IMR-90 (cell line): ENCODE data around the gene LZTFL1. TPM values are rescaled to one million over a fixed set of nuclear protein-coding genes. Genes with fewer than 3 reads are reported as not detected.

Experiments used
- ATAC-seq: fragments of 200-7000 bp; cut with Tn5 transposase; 2 replicates; pipeline ENCODE4 v1.9.1; 2020; ENCODE audit warnings: low read depth, mild to moderate bottlenecking, moderate library complexity
- BruUV-seq: library from RNA; stranded (reverse); fragments of 400-500 nt; replicated peaks from 2 replicates; lab custom pipeline; 2021; lab: Mats Ljungman, UMichigan
- CTCF ChIA-PET: fragments of 300-600 bp; formaldehyde crosslinking; extraction: SDS; loops from one replicate; lab custom pipeline; 2021; ENCODE audit warnings: antibody characterized with exemption; lab: Yijun Ruan, JAX
- POLR2A ChIA-PET: fragments of 300-600 bp; sonication (Branson Sonifier 250); formaldehyde crosslinking; loops from one replicate; lab custom pipeline; 2022; ENCODE audit warnings: antibody characterized with exemption; ENCODE audit not compliant: unreplicated experiment; lab: Charles Lee
- DNase-seq: peaks from one replicate; pipeline ENCODE4 v3.0.0; 2013
- H2AFZ ChIP-seq: replicated peaks from 2 replicates; pipeline ENCODE3; 2013; ENCODE audit warnings: low read length, mild to moderate bottlenecking; ENCODE audit not compliant: poor library complexity
- H2AK5ac ChIP-seq: 2 replicates; pipeline ENCODE4 v1.6.1; 2013; ENCODE audit warnings: low read depth, low read length, inconsistent platforms
- H2AK9ac ChIP-seq: replicated peaks from 2 replicates; pipeline ENCODE3; 2013; ENCODE audit warnings: mild to moderate bottlenecking, low read depth, low read length, moderate library complexity; ENCODE audit not compliant: poor library complexity
- H2BK120ac ChIP-seq: 2 replicates; pipeline ENCODE4 v1.6.1; 2013; ENCODE audit warnings: low read depth, low read length, inconsistent platforms
- H2BK15ac ChIP-seq: 3 replicates; pipeline ENCODE4 v1.6.1; 2013; ENCODE audit warnings: low read depth, low read length, inconsistent platforms
- H2BK20ac ChIP-seq: 2 replicates; pipeline ENCODE4 v1.6.1; 2013; ENCODE audit warnings: low read depth, mild to moderate bottlenecking, inconsistent platforms, low read length, moderate library complexity
- H2BK5ac ChIP-seq: 2 replicates; pipeline ENCODE4 v1.6.1; 2013; ENCODE audit warnings: mild to moderate bottlenecking, low read depth, low read length, inconsistent platforms; ENCODE audit not compliant: poor library complexity, severe bottlenecking
- H3K14ac ChIP-seq: replicated peaks from 2 replicates; pipeline ENCODE4 v1.6.1; 2013; ENCODE audit warnings: low read depth, low read length, inconsistent platforms
- H3K18ac ChIP-seq: 2 replicates; pipeline ENCODE4 v1.6.1; 2013; ENCODE audit warnings: low read depth, low read length, control low read depth
- H3K23ac ChIP-seq: 2 replicates; pipeline ENCODE4 v1.6.1; 2013; ENCODE audit warnings: low read depth, low read length, inconsistent platforms
- H3K27ac ChIP-seq: 2 replicates; pipeline ENCODE4 v1.5.1; 2013; ENCODE audit warnings: mild to moderate bottlenecking, control low read depth, low read length; ENCODE audit not compliant: insufficient read depth
- H3K27me3 ChIP-seq: 2 replicates; pipeline ENCODE4 v1.6.1; 2013; ENCODE audit warnings: low read length; ENCODE audit not compliant: control insufficient read depth, insufficient read depth
- H3K36me3 ChIP-seq: 2 replicates; pipeline ENCODE4 v1.6.1; 2013; ENCODE audit warnings: low read length, mixed read lengths; ENCODE audit not compliant: control insufficient read depth, insufficient read depth
- H3K4ac ChIP-seq: 2 replicates; pipeline ENCODE4 v1.6.1; 2013; ENCODE audit warnings: low read depth, low read length, inconsistent platforms
- H3K4me1 ChIP-seq: 2 replicates; pipeline ENCODE4 v1.6.1; 2013; ENCODE audit warnings: low read length, mixed read lengths; ENCODE audit not compliant: control insufficient read depth, insufficient read depth
- H3K4me2 ChIP-seq: 2 replicates; pipeline ENCODE4 v1.6.1; 2013; ENCODE audit warnings: low read depth, mild to moderate bottlenecking, control low read depth, low read length, moderate library complexity
- H3K4me3 ChIP-seq: 2 replicates; pipeline ENCODE4 v1.5.1; 2013; ENCODE audit warnings: low read depth, mild to moderate bottlenecking, control low read depth, low read length, moderate library complexity; ENCODE audit not compliant: insufficient read depth
- H3K56ac ChIP-seq: 2 replicates; pipeline ENCODE4 v1.6.1; 2013; ENCODE audit warnings: low read length, inconsistent platforms; ENCODE audit not compliant: insufficient read depth; ENCODE audit errors: extremely low read depth
- H3K79me1 ChIP-seq, 2 experiments: 2 replicates each; pipeline ENCODE4 v1.6.1; 2013; ENCODE audit warnings: low read length in 2 of 2, inconsistent platforms in 1 of 2, low read depth in 1 of 2
- H3K9ac ChIP-seq: 2 replicates; pipeline ENCODE4 v1.6.1; 2013; ENCODE audit warnings: low read depth, low read length, control low read depth
- H3K9me1 ChIP-seq: 2 replicates; pipeline ENCODE4 v1.6.1; 2013; ENCODE audit warnings: low read length, inconsistent platforms; ENCODE audit not compliant: insufficient read depth
- H3K9me3 ChIP-seq: 2 replicates; pipeline ENCODE4 v1.6.1; 2013; ENCODE audit warnings: low read length; ENCODE audit not compliant: control insufficient read depth, insufficient read depth
- H4K20me1 ChIP-seq: 2 replicates; pipeline ENCODE4 v1.6.1; 2013; ENCODE audit warnings: low read length, inconsistent platforms; ENCODE audit not compliant: insufficient read depth
- H4K5ac ChIP-seq: 2 replicates; pipeline ENCODE4 v1.6.1; 2013; ENCODE audit warnings: mild to moderate bottlenecking, low read depth, low read length, control low read depth
- H4K8ac ChIP-seq, 2 experiments: 2 replicates each; pipeline ENCODE4 v1.6.1; 2013; ENCODE audit warnings: low read depth in 2 of 2, low read length in 2 of 2, control low read depth in 1 of 2, inconsistent platforms in 1 of 2
- H4K91ac ChIP-seq: 2 replicates; pipeline ENCODE4 v1.6.1; 2013; ENCODE audit warnings: low read depth, low read length, inconsistent platforms; ENCODE audit not compliant: insufficient read depth
- BHLHE40 ChIP-seq: fragments of 150-350 bp; IDR thresholded peaks from 2 replicates; pipeline ENCODE4 v1.6.1; 2016; ENCODE audit warnings: mild to moderate bottlenecking, low read depth, low read length
- CEBPB ChIP-seq: IDR thresholded peaks from 2 replicates; pipeline ENCODE4 v1.6.1; 2012; ENCODE audit warnings: low read depth, low read length, improper control_type of control experiment
- CHD1 ChIP-seq: IDR thresholded peaks from 2 replicates; pipeline ENCODE4 v1.6.1; 2012; ENCODE audit warnings: low read depth, low read length, improper control_type of control experiment
- CTCF ChIP-seq: conservative IDR thresholded peaks from 2 replicates; pipeline ENCODE4 v1.5.1; 2012; ENCODE audit warnings: mild to moderate bottlenecking, low read depth, low read length, improper control_type of control experiment
- ELK1 ChIP-seq: fragments of 150-350 bp; IDR thresholded peaks from 2 replicates; pipeline ENCODE4 v1.6.1; 2016; ENCODE audit warnings: low read depth, mild to moderate bottlenecking, low read length, moderate library complexity, borderline replicate concordance
- FOS ChIP-seq: fragments of 150-350 bp; IDR thresholded peaks from 2 replicates; pipeline ENCODE4 v1.6.1; 2016; ENCODE audit warnings: low read depth, low read length
- MAFK ChIP-seq: IDR thresholded peaks from 2 replicates; pipeline ENCODE4 v1.6.1; 2012; ENCODE audit warnings: low read depth, low read length, improper control_type of control experiment
- MAZ ChIP-seq: IDR thresholded peaks from 2 replicates; pipeline ENCODE4 v1.6.1; 2012; ENCODE audit warnings: low read depth, mild to moderate bottlenecking, low read length, improper control_type of control experiment, moderate library complexity, borderline replicate concordance
- MXI1 ChIP-seq: IDR thresholded peaks from 2 replicates; pipeline ENCODE4 v1.6.1; 2012; ENCODE audit warnings: low read depth, mild to moderate bottlenecking, low read length, moderate library complexity, borderline replicate concordance
- NFE2L2 ChIP-seq: fragments of 150-350 bp; IDR thresholded peaks from 2 replicates; pipeline ENCODE4 v1.6.1; 2016; ENCODE audit warnings: low read depth, mild to moderate bottlenecking, low read length
- POLR2A ChIP-seq: IDR thresholded peaks from 2 replicates; pipeline ENCODE4 v1.6.1; 2012; ENCODE audit warnings: mild to moderate bottlenecking, low read depth, low read length
- RAD21 ChIP-seq: IDR thresholded peaks from 2 replicates; pipeline ENCODE4 v1.6.1; 2012; ENCODE audit warnings: low read length, improper control_type of control experiment
- RCOR1 ChIP-seq: IDR thresholded peaks from 2 replicates; pipeline ENCODE4 v1.6.1; 2012; ENCODE audit warnings: mild to moderate bottlenecking, low read length, improper control_type of control experiment; ENCODE audit not compliant: insufficient replicate concordance
- RFX5 ChIP-seq: IDR thresholded peaks from 2 replicates; pipeline ENCODE4 v1.8.0; 2012; ENCODE audit warnings: low read depth, mild to moderate bottlenecking, low read length, moderate library complexity
- SMC3 ChIP-seq: fragments of 150-350 bp; IDR thresholded peaks from 2 replicates; pipeline ENCODE4 v1.6.1; 2016; ENCODE audit warnings: low read depth, mild to moderate bottlenecking, antibody characterized with exemption, low read length, moderate library complexity
- USF2 ChIP-seq: fragments of 150-350 bp; IDR thresholded peaks from 2 replicates; pipeline ENCODE4 v1.6.1; 2017; ENCODE audit warnings: mild to moderate bottlenecking, antibody characterized with exemption, low read length, low read depth
- WGBS, 2 experiments: methylation state at CpG; one replicate each; pipeline versions ENCODE4 v1.1.5 to v1.1.7; 2013; ENCODE audit warnings: missing lambda C conversion rate in 2 of 2; ENCODE audit not compliant: insufficient read length in 1 of 2; ENCODE audit errors: extremely low coverage in 2 of 2; 5-methylcytosine and 5-hydroxymethylcytosine counted together
- dilution Hi-C: fragments of 300-500 bp; cut with HindIII; formaldehyde crosslinking; loops from one replicate; pipeline ENCODE4 v1.14.3; 2018; ENCODE audit warnings: low sequenced_read_pairs; ENCODE audit not compliant: unreplicated experiment
- in situ Hi-C: fragments of 300-500 bp; cut with MboI; formaldehyde crosslinking; loops from 3 replicates; pipeline ENCODE4 v1.14.3; 2019; ENCODE audit warnings: low sequenced_read_pairs, inconsistent platforms, mixed read lengths
- intact Hi-C: fragments of 100-400 bp; cut with micrococcal nuclease; formaldehyde crosslinking; loops from 2 replicates; pipeline ENCODE4 v1.10.0; 2022
- polyA plus RNA-seq, 3 experiments: library from polyadenylated mRNA; depleted of rRNA; stranded (reverse); fragments of >200 nt; gene quantifications; 2 replicates each; pipeline ENCODE4 v1.2.3, GENCODE V29; 2012; ENCODE audit warnings: low replicate concordance in 1 of 3
- total RNA-seq: library from RNA; depleted of rRNA; stranded (reverse); fragments of >200 nt; gene quantifications from 2 replicates; pipeline ENCODE4 v1.2.3, GENCODE V29; 2012

The LZTFL1 gene
- total and polyA plus RNA-seq, 2 of the 4 experiments (the other 2 are of a cell fraction) = 10.3 to 10.4 TPM

- Histone ChIP-seq H3K9me3 (peaks cover 10% of the 10 kb centered on the region), H3K4me2 (no peak overlapping the region), H3K56ac (no peak overlapping the region), H2BK120ac (no peak overlapping the region), H3K9me1 (peaks cover 2% of the 10 kb centered on the region; the same call in 1 of the 2 replicates), H3K4me3 (no peak overlapping the region), H3K79me1 (no peaks in the 10 kb centered on the region), H2AFZ (no peak overlapping the region), H3K4ac (no peak overlapping the region), H3K27me3 (peaks cover 62% of the 10 kb centered on the region), H3K14ac (no peak overlapping the region), H3K36me3 (no peaks in the 10 kb centered on the region), H4K5ac (no peak overlapping the region), H4K20me1 (no peaks in the 10 kb centered on the region), H2BK5ac (no peak overlapping the region), H2BK15ac (no peak overlapping the region), H4K91ac (no peak overlapping the region), H2AK9ac (no peak overlapping the region), H3K27ac (no peak overlapping the region), H4K8ac (no peak overlapping the region), H2BK20ac (no peak overlapping the region), H3K4me1 (no peaks in the 10 kb centered on the region), H2AK5ac (no peak overlapping the region), H3K23ac (no peak overlapping the region), H3K9ac (no peak overlapping the region), H3K18ac (no peak overlapping the region)
- DNase-seq (no peak), ATAC-seq (no peak)
- dilution Hi-C loops (no loop called here), in situ Hi-C loops (no loop called here), intact Hi-C loops (no loop called here)
- CTCF ChIA-PET = interaction anchor here (0.8 kb wide), 1 partner anchor 15 kb away, joined by 4 read pairs; no protein-coding TSS in a partner anchor
- POLR2A ChIA-PET = no interaction called here
- TF ChIP-seq MXI1 (no peak), RAD21 (no peak), POLR2A (no peak), BHLHE40 (no peak), FOS (no peak), CTCF (no peak), MAFK (no peak), SMC3 (no peak), RCOR1 (no peak), CHD1 (no peak), CEBPB (no peak), ELK1 (no peak), RFX5 (no peak), NFE2L2 (no peak), MAZ (no peak), USF2 (no peak)
- no CpG with 5 or more reads among the region's 4 CpGs for whole genome bisulfite sequencing, 2 experiments
- BruUV-seq = no TSS peak
Measured at GRCh38 chr3:45789235-45789812, 52.6 kb downstream of the LZTFL1 start.
